GM19240 (cell line): Measurements from ENCODE around the gene ORM1.

Experiments
- DNase-seq: peaks from one replicate; pipeline ENCODE4 v3.0.0; 2011; ENCODE audit warnings: low spot score; ENCODE audit not compliant: insufficient read length

ORM1 gene

GRCh38 chr9:114287001-114287762 is 35.7 kb upstream of the ORM1 start:
- no peak for DNase-seq

- DNase-seq: no peak
Observed at GRCh38 chr9:114287763-114288192, 35.1 kb upstream of the ORM1 start.

- DNase-seq: no peak
Observed at GRCh38 chr9:114288193-114289091, 34.5 kb upstream of the ORM1 start.

- no peak for DNase-seq
Observed at GRCh38 chr9:114289106-114289505, 33.8 kb upstream of the ORM1 start.

DNA sequence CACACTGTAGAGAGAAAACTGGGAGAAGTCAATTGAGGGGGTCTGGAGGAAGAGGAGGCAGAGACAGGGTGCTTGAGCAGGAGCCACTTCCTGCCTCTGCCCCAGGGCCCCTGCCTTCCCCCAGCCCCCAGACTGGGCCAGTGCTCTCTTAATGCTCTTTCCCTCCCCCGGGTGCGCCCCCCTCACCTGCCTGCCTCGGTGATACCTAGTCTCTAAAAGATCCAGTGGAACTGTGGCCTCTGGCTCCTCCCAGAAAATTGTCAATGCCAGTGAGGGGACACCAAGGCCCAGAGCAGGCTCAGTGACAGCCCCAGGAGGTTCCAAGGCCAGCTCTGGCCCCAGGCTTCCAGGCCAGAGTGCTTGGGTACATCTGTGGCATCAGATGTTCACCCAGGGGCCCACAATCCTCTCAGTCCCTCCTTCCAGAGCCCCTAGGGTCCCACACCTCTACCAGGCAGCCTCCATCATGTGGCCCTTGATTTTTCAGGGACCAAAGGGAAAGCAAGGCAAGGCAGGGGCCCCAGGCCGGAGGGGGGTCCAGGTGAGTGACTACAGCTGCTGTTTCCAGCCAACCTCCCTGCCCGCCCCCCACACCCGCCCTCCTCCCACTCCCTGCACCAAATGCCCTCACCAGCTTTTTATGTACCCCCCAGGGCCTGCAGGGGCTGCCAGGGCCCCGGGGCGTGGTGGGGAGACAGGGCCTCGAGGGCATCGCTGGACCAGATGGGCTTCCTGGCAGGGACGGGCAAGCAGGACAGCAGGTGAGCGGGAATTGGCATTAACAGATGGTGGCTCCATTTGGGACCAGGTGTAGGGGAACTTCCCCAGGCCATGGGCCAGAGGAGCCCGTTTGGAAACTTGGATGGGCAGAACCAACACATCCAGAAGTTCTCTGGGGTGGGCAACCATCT is 33.1 kb upstream of the ORM1 start:
- no peak for DNase-seq

DNA sequence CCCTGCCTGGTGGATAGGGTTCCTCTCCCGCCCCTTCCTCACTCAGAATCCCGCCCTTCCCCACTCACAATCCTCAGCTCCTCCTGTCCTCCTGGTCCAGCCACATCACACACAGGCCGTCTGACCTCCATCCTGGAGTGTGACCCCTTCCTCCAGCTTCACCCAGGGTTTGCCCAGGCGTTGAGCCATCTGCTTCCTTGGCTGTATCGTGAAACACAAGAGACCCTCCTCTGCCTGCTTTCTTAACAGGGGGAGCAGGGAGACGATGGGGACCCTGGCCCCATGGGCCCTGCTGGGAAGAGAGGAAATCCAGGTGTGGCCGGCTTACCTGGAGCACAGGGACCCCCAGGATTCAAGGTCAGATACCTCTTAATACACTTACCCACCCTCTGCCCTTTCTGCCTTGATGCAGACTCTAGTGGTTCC is 32.3 kb upstream of the ORM1 start:
- DNase-seq: no peak

- peak; percentile 30 for DNase-seq
Observed at GRCh38 chr9:114291064-114291474, 31.8 kb upstream of the ORM1 start.

DNA sequence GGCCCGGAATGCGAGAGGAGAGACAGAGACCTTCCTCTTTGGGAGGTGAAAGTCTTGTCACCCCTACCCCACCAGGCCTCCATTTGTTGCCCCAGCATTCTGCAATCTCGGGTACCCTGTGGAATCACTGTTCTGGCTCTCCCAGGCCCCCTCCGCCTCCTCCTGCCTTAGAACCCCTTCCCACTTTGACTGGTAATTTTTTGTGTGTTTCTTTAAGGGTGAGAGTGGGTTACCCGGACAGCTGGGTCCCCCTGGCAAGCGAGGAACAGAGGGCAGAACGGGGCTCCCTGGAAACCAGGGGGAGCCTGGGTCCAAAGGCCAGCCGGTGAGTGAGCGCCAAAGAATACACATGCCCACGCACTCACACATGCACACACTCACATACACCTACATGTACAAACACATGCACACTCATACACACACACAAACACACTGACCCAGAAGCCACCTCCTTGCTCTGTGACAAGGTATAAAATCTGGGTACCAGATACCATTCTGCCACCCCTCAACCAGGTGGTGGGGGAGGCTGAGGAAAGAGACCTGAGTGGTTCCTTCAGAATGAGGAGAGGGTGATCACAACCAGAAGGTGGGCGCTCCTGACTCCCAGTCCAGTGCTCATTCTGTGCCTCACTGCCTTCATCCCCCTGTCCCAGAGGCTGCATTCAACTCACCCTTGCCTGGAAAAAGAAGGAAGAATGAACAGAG is 30.9 kb upstream of the ORM1 start:
- DNase-seq: no peak

- no peak for DNase-seq
Observed at GRCh38 chr9:114294664-114295063, 28.2 kb upstream of the ORM1 start.

DNA sequence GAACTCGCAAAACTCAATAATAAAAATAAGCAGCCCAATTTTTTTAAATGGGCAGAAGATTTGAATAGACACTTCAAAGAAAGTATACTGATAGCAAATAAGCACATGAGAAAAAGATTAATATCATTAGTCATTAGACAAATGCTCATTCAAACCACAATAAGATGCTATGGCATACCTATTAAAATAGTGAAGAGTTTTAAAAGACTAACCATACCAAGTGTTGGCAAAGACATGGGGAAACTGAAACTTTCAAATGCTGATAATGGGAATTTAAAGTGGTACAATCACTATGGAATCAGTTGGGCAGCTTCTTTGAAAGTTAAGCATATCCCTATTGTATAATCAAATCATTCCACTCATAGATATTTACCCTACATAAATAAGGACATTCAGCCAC is 26.6 kb upstream of the ORM1 start:
- no peak for DNase-seq

DNA sequence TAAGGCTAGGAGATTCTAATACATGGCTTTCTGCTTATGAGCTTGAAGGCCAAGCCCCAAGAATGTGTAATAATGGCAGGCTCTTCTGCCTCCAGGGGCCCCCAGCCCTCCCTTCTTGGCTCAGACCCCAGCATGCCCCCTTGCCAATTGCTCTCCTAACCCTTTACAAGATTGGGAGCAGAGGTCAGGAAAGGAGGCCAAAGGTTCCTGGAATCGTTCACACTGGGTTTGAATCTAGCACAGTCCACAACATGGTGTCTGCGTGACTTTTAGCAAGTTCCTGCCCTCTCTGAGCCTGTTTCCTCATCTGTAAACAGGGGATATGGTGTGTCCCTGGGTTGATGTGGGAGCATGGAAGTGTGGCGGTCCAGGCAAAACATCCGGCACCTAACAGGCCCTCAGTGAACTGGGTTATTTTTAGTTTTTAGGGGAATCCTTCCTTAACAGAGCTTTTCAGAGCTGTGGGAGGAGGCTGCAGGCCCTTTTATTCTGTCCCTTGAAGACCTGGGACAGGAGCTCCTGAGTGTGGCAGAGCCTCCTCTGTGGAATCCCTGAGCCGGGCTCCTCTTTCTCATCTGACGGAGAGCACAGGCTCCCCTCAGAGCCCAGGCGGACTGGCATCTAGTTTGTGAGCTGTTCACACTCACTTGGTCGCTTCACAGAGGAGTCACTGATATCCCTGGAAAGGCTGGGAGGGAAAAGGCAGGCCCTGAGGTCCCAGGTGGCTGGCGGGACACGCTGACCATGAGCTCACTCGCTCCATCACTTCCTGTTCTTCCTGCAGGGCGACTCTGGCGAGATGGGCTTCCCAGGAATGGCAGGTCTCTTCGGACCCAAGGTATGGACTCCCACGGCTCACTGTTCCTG is 23.4 kb upstream of the ORM1 start:
- no peak for DNase-seq

- no peak for DNase-seq
Observed at GRCh38 chr9:114300153-114300845, 22.6 kb upstream of the ORM1 start.

GRCh38 chr9:114300846-114301797 is 21.8 kb upstream of the ORM1 start:
- no peak for DNase-seq

DNA sequence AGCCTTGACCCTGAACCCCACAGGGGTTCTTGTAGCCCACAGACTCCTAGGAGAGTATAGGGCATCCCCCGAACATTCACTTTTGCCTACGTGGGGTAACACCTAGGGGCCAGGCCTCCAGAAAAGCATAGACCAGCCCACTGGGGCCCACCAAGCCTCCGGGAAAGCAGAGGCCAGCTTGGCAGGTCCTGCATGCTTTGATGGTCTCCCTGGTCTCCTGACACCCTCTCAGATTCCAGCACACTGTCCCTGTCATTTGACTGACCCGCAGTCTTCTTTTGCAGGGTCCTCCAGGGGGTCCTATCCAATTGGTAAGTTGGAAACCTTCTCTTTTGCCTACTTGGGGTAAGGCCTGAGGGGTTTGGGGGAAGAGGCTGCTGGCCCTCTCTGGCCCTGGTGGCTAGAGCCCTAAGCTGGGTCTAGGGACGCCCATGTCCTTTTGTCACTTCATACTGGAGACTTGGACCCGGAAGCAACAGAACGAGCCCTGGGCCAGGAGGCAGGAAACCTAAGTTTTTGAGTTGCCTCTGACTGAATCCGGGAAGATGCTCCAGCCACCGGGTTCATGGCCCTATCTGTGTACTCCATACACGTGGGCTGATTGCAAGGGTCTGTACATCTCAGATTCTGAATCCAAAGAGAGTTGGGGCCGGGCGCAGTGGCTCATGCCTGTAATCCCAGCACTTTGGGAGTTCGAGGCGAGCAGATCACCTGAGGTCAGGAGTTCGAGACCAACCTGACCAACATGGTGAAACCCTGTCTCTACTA is 20.9 kb upstream of the ORM1 start:
- DNase-seq: no peak

DNA sequence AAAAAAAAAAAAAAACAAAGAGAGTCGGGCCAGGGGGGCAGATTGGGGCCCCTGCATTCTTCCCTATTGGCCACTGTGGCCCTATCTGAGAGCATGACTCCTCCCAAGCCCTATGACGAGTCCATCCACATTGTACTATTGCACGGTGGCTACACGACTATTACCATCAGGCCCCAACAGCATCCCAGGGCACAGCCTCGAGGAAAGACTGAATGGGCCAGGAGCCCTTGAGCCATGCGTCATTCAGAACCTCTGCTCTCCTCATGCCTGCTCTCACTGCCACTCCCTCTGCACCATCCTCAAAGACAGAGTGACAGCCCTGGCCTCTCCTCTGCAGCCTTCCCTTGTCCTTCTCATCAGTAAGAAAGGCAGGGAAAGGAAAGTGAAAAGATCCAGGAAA is 20.2 kb upstream of the ORM1 start:
- DNase-seq: no peak

DNA sequence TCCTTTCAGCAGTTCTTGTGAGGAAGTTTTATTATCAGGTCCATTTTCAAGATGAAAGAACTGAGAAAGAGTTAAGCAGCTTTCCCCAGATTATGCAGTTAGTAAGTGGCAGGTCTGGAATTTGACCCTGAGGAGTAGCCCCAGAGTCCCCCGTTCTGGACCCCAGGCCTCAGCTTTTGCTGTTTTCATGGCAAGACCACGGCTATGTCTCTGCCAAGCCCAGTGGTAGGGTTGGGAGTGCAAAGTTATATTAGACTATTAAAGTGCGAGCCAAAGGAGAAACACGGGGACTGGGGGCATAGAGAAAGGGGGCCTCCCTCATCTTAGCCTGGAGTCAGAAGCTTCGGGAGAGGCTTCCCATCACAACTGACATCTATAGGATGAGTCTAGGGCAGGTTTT is 19.3 kb upstream of the ORM1 start:
- DNase-seq: no peak

GRCh38 chr9:114303977-114304376 is 18.9 kb upstream of the ORM1 start:
- no peak for DNase-seq
